Parathyroid adenoma (tissue), 2 donors: Measurements from ENCODE around the gene MAD2L1BP.

Source experiments
- H2AFZ ChIP-seq: fragments of 300-600 bp; sonication (generic); one replicate; pipeline ENCODE4 v1.7.0; 2017; ENCODE audit warnings: antibody characterized with exemption, mild to moderate bottlenecking
- H3K27ac ChIP-seq: fragments of 300-600 bp; sonication (generic); one replicate; pipeline ENCODE4 v1.7.0; 2017
- H3K27me3 ChIP-seq: fragments of 300-600 bp; sonication (generic); one replicate; pipeline ENCODE4 v1.7.0; 2017; ENCODE audit warnings: low read length; ENCODE audit not compliant: control insufficient read depth, insufficient read depth
- H3K36me3 ChIP-seq: fragments of 300-600 bp; sonication (generic); one replicate; pipeline ENCODE4 v1.7.0; 2017; ENCODE audit warnings: low read length; ENCODE audit not compliant: control insufficient read depth, insufficient read depth
- H3K4me1 ChIP-seq: fragments of 300-600 bp; sonication (generic); one replicate; pipeline ENCODE4 v1.7.0; 2017; ENCODE audit warnings: control low read depth
- H3K4me2 ChIP-seq: fragments of 300-600 bp; sonication (generic); one replicate; pipeline ENCODE4 v1.7.0; 2017; ENCODE audit warnings: low read length
- H3K4me3 ChIP-seq: fragments of 300-600 bp; sonication (generic); one replicate; pipeline ENCODE4 v1.7.0; 2017; ENCODE audit warnings: low read depth, low read length
- H3K79me2 ChIP-seq: fragments of 300-600 bp; sonication (generic); one replicate; pipeline ENCODE4 v1.7.0; 2017; ENCODE audit warnings: control low read depth
- H3K9ac ChIP-seq: fragments of 300-600 bp; sonication (generic); one replicate; pipeline ENCODE4 v1.7.0; 2017; ENCODE audit warnings: mild to moderate bottlenecking
- H3K9me3 ChIP-seq: fragments of 300-600 bp; sonication (generic); one replicate; pipeline ENCODE4 v1.7.0; 2017; ENCODE audit warnings: low read length; ENCODE audit not compliant: control insufficient read depth
- TF ChIP-seq, protein P1 (sequence below): fragments of 300-600 bp; sonication (generic); IDR thresholded peaks from one replicate; pipeline ENCODE4 v1.7.0; 2017; ENCODE audit warnings: antibody characterized with exemption, mild to moderate bottlenecking
- donor health status: primary hyperparathyroidism.

Gene MAD2L1BP

DNA sequence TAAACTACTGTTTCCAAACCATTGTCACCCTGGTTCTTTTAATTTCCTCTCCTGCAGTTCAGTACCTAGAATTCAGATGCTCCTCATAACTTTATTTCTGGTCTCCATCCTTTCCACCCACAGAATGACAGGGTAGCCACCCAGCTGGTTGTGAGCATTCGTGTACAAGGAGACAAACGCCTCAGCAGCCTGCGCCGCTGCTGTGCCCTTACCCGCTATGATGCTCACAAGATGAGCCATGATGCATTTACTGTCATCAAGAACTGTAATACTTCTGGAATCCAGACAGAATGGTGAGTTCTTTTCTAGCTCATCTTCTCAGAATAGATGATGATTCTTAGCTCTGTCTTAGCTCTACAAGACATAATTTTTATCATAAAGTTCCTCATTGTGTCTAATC is 25.2 kb upstream of the MAD2L1BP start:
- Histone ChIP-seq H3K4me3 (no peak overlapping the region), H3K4me1 (peaks cover 2% of the 10 kb centered on the region), H3K27me3 (no peaks in the 10 kb centered on the region), H3K79me2 (no peaks in the 10 kb centered on the region), H3K9me3 (no peaks in the 10 kb centered on the region), H3K36me3 (no peaks in the 10 kb centered on the region), H3K27ac (no peak overlapping the region), H3K9ac (no peak overlapping the region), H2AFZ (no peak overlapping the region), H3K4me2 (no peak overlapping the region)
- TF ChIP-seq, protein P1, sequence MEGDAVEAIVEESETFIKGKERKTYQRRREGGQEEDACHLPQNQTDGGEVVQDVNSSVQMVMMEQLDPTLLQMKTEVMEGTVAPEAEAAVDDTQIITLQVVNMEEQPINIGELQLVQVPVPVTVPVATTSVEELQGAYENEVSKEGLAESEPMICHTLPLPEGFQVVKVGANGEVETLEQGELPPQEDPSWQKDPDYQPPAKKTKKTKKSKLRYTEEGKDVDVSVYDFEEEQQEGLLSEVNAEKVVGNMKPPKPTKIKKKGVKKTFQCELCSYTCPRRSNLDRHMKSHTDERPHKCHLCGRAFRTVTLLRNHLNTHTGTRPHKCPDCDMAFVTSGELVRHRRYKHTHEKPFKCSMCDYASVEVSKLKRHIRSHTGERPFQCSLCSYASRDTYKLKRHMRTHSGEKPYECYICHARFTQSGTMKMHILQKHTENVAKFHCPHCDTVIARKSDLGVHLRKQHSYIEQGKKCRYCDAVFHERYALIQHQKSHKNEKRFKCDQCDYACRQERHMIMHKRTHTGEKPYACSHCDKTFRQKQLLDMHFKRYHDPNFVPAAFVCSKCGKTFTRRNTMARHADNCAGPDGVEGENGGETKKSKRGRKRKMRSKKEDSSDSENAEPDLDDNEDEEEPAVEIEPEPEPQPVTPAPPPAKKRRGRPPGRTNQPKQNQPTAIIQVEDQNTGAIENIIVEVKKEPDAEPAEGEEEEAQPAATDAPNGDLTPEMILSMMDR: no peak

DNA sequence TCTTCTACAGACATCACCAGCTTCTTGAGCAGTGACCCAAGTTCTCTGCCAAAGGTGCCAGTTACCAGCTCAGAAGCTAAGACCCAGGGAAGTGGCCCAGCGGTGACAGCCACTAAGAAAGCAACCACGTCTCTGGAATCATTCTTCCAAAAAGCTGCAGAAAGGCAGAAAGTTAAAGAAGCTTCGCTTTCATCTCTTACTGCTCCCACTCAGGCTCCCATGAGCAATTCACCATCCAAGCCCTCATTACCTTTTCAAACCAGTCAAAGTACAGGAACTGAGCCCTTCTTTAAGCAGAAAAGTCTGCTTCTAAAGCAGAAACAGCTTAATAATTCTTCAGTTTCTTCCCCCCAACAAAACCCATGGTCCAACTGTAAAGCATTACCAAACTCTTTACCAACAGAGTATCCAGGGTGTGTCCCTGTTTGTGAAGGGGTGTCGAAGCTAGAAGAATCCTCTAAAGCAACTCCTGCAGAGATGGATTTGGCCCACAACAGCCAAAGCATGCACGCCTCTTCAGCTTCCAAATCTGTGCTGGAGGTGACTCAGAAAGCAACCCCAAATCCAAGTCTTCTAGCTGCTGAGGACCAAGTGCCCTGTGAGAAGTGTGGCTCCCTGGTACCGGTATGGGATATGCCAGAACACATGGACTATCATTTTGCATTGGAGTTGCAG is 21.8 kb upstream of the MAD2L1BP start:
- TF ChIP-seq, protein P1: no peak
- Histone ChIP-seq H3K9ac (no peak overlapping the region), H2AFZ (no peak overlapping the region), H3K27me3 (no peaks in the 10 kb centered on the region), H3K27ac (no peak overlapping the region), H3K36me3 (no peaks in the 10 kb centered on the region), H3K79me2 (no peaks in the 10 kb centered on the region), H3K4me3 (no peak overlapping the region), H3K4me1 (no peaks in the 10 kb centered on the region), H3K9me3 (no peaks in the 10 kb centered on the region), H3K4me2 (no peak overlapping the region)

DNA sequence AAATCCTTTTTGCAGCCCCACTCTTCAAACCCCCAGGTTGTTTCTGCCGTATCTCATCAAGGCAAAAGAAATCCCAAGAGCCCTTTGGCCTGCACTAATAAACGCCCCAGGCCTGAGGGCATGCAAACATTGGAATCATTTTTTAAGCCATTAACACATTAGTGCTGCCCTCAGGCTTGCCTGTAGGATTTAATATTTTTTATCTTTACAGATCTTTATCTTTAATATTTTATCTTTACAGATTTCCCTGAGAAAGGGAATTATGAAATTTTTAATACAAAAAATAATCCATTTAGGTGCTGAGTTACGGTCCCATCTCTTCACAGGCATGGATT is 21.3 kb upstream of the MAD2L1BP start:
- Histone ChIP-seq H3K36me3 (no peaks in the 10 kb centered on the region), H2AFZ (no peak overlapping the region), H3K79me2 (no peaks in the 10 kb centered on the region), H3K27ac (no peak overlapping the region), H3K9me3 (no peaks in the 10 kb centered on the region), H3K4me3 (no peak overlapping the region), H3K9ac (no peak overlapping the region), H3K4me1 (no peaks in the 10 kb centered on the region), H3K27me3 (no peaks in the 10 kb centered on the region), H3K4me2 (no peak overlapping the region)
- TF ChIP-seq, protein P1: no peak

DNA sequence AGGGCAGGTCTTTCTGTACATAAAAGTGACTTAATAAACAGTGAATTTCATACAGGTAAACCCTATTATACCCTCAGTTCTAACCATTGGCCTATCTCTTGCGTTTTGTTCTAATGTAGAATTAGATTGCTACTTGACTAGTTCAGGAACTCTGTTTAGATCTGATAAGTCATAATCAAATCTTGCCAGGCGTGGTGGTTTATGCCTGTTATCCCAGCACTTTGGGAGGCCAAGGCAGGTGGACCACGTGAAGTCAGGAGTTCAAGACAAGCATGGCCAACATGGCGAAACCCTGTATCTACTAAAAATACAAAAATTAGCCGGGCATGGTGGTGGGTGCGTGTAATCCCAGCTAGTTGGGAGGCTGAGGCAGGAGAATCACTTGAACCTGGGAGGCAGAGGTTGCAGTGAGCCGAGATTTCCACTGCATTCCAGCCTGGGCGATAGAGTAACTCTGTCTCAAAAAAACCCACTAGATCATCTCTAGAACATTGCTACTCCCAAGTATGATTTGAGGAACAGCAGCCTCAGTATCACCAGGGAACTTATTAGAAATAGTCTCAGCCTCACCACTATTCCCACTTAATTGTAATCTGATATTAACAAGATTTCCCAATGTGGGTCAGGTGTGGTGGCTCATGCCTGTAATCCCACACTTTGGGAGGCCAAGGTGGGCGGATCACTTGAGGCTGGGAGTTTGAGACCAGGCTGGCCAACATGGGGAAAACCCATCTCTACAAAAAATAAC is 18.7 kb upstream of the MAD2L1BP start:
- TF ChIP-seq, protein P1: no peak
- no peaks in the 10 kb centered on the region for H3K9me3 ChIP-seq
- H3K36me3 ChIP-seq: no peaks in the 10 kb centered on the region
- H3K79me2 ChIP-seq: no peaks in the 10 kb centered on the region
- no peak overlapping the region for H2AFZ ChIP-seq
- H3K27ac ChIP-seq: no peak overlapping the region
- H3K27me3 ChIP-seq: no peaks in the 10 kb centered on the region
- no peak overlapping the region for H3K4me2 ChIP-seq
- no peaks in the 10 kb centered on the region for H3K4me1 ChIP-seq
- no peak overlapping the region for H3K4me3 ChIP-seq
- no peak overlapping the region for H3K9ac ChIP-seq
